ENCODE results near the gene PARVG.
"Not testable (repeated sequence)": the region's sequence is repeated elsewhere in the genome, so short reads cannot be mapped to it uniquely, and the experiment has no call there.

PARVG gene

GRCh38 chr22:44241121-44241520 is 60.4 kb downstream of the PARVG start:
- not testable (repeated sequence) for H3K36me3 ChIP-seq (ENCODE audit: insufficient read depth, low read length); H3K9ac ChIP-seq (ENCODE audit: low read length); H3K4me1 ChIP-seq (ENCODE audit: insufficient read depth, low read length); H3K27ac ChIP-seq (ENCODE audit: low read depth, low read length); H3K4me3 ChIP-seq (ENCODE audit: low read depth in 1 of 2, low read length in 2 of 2); H3K9me3 ChIP-seq (ENCODE audit: low read length); H3K27me3 ChIP-seq (ENCODE audit: control insufficient read depth in 1 of 2, insufficient read depth in 2 of 2, low read length in 2 of 2)

DNA sequence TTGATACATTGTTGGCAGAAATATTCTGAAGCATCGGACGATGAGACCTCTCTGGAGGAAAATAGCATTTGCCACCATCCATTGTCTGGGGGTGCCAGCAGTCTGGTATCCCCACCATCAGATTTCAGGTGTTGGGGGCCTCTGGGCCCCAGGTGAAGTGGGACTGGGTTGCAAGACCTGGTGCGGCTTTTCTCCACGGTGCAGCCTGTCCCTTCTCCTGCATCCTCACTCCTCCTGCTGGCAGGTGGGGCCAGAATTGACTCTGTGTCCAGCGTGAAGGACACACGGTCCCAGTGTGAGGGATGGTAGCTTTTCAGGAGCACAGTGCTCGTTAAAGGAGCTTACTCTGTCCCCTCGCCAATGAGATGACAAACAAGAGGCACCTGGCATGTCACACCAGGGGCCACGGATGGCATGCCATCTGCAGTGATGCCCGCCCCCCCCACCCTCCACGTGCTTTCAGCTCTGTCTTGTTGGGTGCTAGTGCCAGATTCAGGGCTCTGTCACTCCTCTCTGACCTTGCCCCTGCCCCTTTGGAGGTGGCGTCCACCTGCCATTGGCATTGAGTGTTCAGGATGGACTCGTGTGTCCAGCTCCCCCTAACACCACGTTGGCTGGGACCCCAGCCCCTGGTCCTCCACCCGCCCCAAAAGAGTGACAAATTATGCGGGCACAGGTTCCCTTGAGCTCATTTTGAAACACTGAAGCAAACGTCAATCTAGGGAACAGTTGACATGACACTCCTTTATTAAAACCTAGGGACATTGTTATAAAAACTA is 62.4 kb downstream of the PARVG start:
- Histone ChIP-seq H3K9me3 (ENCODE audit: low read length) (no peaks in the 10 kb centered on the region), H3K9ac (ENCODE audit: low read length) (no peak overlapping the region)

DNA sequence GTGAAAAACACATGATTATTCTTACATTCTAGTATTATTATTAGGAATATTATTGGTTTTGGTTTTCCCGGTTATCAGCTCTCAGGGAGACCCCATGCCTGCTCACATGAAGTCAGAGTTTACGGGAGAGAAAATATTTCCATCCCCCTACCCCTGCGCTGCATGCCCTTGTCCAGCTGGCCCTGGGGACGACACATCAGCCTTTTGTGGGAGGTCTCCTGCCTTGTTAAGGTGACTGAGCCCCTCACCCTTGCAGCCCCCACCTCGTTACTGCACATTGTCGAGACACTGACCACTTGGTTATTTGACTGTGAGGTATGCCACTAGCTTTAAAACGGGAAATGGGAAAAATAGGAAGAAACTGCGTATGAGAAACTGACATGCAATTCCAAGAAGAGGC is 63.0 kb downstream of the PARVG start:
- H3K9ac ChIP-seq (ENCODE audit: low read length): no peak overlapping the region
- no peaks in the 10 kb centered on the region for H3K36me3 ChIP-seq (ENCODE audit: insufficient read depth, low read length)
- no peak overlapping the region for H3K27ac ChIP-seq (ENCODE audit: low read depth, low read length)
- H3K4me3 ChIP-seq (ENCODE audit: low read depth in 1 of 2, low read length in 2 of 2): no peak overlapping the region
- H3K4me1 ChIP-seq (ENCODE audit: insufficient read depth, low read length): no peaks in the 10 kb centered on the region
- no peaks in the 10 kb centered on the region for H3K9me3 ChIP-seq (ENCODE audit: low read length)
- H3K27me3 ChIP-seq (ENCODE audit: control insufficient read depth in 1 of 2, insufficient read depth in 2 of 2, low read length in 2 of 2): no peaks in the 10 kb centered on the region

More for the DNA sequence above, 62.4 kb downstream of the PARVG start:
- Histone ChIP-seq H3K36me3 (ENCODE audit: insufficient read depth, low read length) (no peaks in the 10 kb centered on the region), H3K27me3 (ENCODE audit: control insufficient read depth in 1 of 2, insufficient read depth in 2 of 2, low read length in 2 of 2) (no peaks in the 10 kb centered on the region), H3K27ac (ENCODE audit: low read depth, low read length) (no peak overlapping the region), H3K4me3 (ENCODE audit: low read depth in 1 of 2, low read length in 2 of 2) (no peak overlapping the region), H3K4me1 (ENCODE audit: insufficient read depth, low read length) (no peaks in the 10 kb centered on the region)

- H3K4me1 ChIP-seq (ENCODE audit: insufficient read depth, low read length): no peaks in the 10 kb centered on the region
Measured at GRCh38 chr22:44244265-44244822, 63.6 kb downstream of the PARVG start.

GRCh38 chr22:44245438-44245837 is 64.7 kb downstream of the PARVG start:
- Histone ChIP-seq H3K4me3 (ENCODE audit: low read depth in 1 of 2, low read length in 2 of 2) (no peak overlapping the region), H3K27me3 (ENCODE audit: control insufficient read depth in 1 of 2, insufficient read depth in 2 of 2, low read length in 2 of 2) (no peaks in the 10 kb centered on the region), H3K9me3 (ENCODE audit: low read length) (no peaks in the 10 kb centered on the region), H3K36me3 (ENCODE audit: insufficient read depth, low read length) (no peaks in the 10 kb centered on the region), H3K4me1 (ENCODE audit: insufficient read depth, low read length) (no peaks in the 10 kb centered on the region), H3K27ac (ENCODE audit: low read depth, low read length) (no peak overlapping the region), H3K9ac (ENCODE audit: low read length) (no peak overlapping the region)

More at GRCh38 chr22:44244265-44244822, 63.6 kb downstream of the PARVG start:
- Histone ChIP-seq H3K4me3 (ENCODE audit: low read depth in 1 of 2, low read length in 2 of 2) (no peak overlapping the region), H3K27ac (ENCODE audit: low read depth, low read length) (no peak overlapping the region), H3K9me3 (ENCODE audit: low read length) (no peaks in the 10 kb centered on the region), H3K9ac (ENCODE audit: low read length) (no peak overlapping the region), H3K27me3 (ENCODE audit: control insufficient read depth in 1 of 2, insufficient read depth in 2 of 2, low read length in 2 of 2) (no peaks in the 10 kb centered on the region), H3K36me3 (ENCODE audit: insufficient read depth, low read length) (no peaks in the 10 kb centered on the region)

DNA sequence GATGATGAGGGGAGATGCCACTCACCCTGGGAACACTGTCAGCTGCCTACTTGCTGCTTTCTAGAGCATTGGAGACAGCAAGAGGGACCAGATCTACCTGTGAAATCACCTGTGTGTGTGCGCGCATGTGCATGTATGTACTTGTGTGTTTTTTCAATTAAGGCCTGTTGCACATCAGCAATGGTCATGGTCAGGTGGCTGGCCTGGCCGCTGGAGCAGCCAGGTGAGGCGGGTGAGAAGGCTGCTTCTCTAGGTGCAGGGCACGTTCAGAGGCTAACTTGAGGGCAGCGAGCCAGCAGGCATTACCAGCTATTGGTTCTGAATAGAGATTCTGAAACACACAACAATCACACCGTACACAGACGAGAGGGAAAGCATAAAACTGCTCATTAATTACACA is 65.1 kb downstream of the PARVG start:
- H3K9me3 ChIP-seq (ENCODE audit: low read length): no peaks in the 10 kb centered on the region
- no peaks in the 10 kb centered on the region for H3K27me3 ChIP-seq (ENCODE audit: control insufficient read depth in 1 of 2, insufficient read depth in 2 of 2, low read length in 2 of 2)
- no peaks in the 10 kb centered on the region for H3K36me3 ChIP-seq (ENCODE audit: insufficient read depth, low read length)
- no peak overlapping the region for H3K27ac ChIP-seq (ENCODE audit: low read depth, low read length)
- no peaks in the 10 kb centered on the region for H3K4me1 ChIP-seq (ENCODE audit: insufficient read depth, low read length)
- no peak overlapping the region for H3K9ac ChIP-seq (ENCODE audit: low read length)
- H3K4me3 ChIP-seq (ENCODE audit: low read depth in 1 of 2, low read length in 2 of 2): no peak overlapping the region

- no peak overlapping the region for H3K27ac ChIP-seq (ENCODE audit: low read depth, low read length)
- no peaks in the 10 kb centered on the region for H3K4me1 ChIP-seq (ENCODE audit: insufficient read depth, low read length)
- no peaks in the 10 kb centered on the region for H3K27me3 ChIP-seq (ENCODE audit: control insufficient read depth in 1 of 2, insufficient read depth in 2 of 2, low read length in 2 of 2)
- H3K4me3 ChIP-seq (ENCODE audit: low read depth in 1 of 2, low read length in 2 of 2): no peak overlapping the region
- no peak overlapping the region for H3K9ac ChIP-seq (ENCODE audit: low read length)
- no peaks in the 10 kb centered on the region for H3K9me3 ChIP-seq (ENCODE audit: low read length)
- no peaks in the 10 kb centered on the region for H3K36me3 ChIP-seq (ENCODE audit: insufficient read depth, low read length)
Measured at GRCh38 chr22:44246615-44247326, 66.0 kb downstream of the PARVG start.

DNA sequence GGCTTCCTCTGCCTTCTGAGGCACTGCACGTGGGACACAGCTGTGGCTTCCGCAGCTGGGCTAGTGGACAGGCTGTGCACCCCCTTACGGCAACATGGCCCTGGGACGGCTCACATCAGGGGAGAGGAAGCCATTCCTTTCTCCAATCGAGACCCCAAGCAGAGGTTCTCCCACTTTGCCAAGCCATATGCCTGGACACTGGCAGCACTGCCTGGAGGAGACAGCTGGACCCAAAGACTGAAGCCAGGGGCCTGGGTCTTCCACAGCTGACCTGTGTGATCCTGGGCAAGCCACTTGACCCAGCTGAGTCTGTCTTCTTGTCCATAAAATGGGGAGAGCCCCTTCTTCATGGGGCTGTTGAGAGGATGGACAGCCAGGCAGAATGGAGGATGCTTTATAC is 66.6 kb downstream of the PARVG start:
- no peak overlapping the region for H3K27ac ChIP-seq (ENCODE audit: low read depth, low read length)
- H3K4me1 ChIP-seq (ENCODE audit: insufficient read depth, low read length): no peaks in the 10 kb centered on the region
- no peaks in the 10 kb centered on the region for H3K36me3 ChIP-seq (ENCODE audit: insufficient read depth, low read length)
- no peak overlapping the region for H3K4me3 ChIP-seq (ENCODE audit: low read depth in 1 of 2, low read length in 2 of 2)
- H3K27me3 ChIP-seq (ENCODE audit: control insufficient read depth in 1 of 2, insufficient read depth in 2 of 2, low read length in 2 of 2): no peaks in the 10 kb centered on the region
- H3K9ac ChIP-seq (ENCODE audit: low read length): no peak overlapping the region
- no peaks in the 10 kb centered on the region for H3K9me3 ChIP-seq (ENCODE audit: low read length)

DNA sequence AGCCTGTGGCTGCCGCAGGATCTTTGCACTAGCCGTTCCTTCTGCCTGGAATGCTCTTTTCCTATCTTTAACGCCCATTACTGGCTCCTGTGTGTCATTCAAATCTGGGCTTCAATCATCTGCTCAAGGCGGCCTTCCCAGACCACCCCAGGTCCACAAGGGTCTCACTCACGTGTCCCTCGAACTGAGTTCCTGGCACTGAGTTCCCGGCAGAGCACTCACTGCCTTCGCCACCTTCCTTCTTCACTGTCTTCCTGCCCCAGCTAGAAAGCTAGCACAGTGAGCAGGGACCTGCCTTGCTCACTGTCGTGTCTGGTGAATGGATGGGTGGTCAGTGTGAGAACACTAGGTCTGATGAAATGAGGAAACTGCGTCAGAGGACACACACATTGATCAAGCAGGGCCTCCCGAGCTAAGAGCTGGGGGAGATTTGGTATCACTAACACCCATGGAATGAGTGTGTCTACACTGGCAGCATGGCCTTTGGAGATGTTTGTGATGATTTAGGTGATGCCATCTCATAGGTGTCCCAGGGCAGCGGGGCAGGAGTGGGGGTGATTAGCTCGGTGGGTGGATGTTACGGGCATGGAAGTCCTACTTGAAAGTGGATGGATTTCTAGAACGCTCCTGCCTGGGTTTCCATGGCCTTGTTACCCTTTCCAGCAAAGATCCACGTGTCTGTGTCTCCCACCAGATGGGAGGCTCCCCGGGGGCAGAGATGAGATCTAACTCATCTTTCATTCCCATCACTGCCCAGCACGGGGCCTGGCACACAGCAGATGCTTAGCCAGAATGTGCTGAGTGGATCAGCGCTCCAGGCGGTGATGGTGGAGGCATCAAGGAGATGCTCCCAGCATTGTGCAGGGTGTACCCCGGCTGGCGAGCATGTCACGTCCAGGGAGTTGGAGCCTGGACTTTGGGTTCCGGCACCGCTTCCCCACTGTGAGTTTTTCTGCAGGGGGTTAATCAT is 67.5 kb downstream of the PARVG start:
- no peak overlapping the region for H3K9ac ChIP-seq (ENCODE audit: low read length)
- no peaks in the 10 kb centered on the region for H3K27me3 ChIP-seq (ENCODE audit: control insufficient read depth in 1 of 2, insufficient read depth in 2 of 2, low read length in 2 of 2)
- no peaks in the 10 kb centered on the region for H3K4me1 ChIP-seq (ENCODE audit: insufficient read depth, low read length)
- H3K27ac ChIP-seq (ENCODE audit: low read depth, low read length): no peak overlapping the region
- no peak overlapping the region for H3K4me3 ChIP-seq (ENCODE audit: low read depth in 1 of 2, low read length in 2 of 2)
- no peaks in the 10 kb centered on the region for H3K9me3 ChIP-seq (ENCODE audit: low read length)
- no peaks in the 10 kb centered on the region for H3K36me3 ChIP-seq (ENCODE audit: insufficient read depth, low read length)

DNA sequence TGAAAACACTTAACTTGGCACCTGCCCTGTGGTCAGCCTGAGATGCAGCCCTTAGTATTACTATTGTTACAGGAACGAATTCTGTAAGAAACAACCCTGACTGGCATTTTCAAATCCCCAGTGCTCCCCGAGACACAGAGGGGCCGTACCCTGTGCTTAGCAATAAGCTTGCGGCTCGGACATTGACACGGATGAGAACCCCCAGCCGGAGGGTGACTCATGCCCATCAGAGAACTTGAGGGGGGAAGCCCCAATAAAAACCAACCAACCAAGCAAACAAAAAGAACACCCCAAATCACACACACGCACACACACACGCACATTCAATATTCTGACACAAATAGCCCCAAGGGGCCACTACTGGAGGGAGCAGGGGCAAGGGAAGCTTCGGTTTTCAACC is 68.2 kb downstream of the PARVG start:
- Histone ChIP-seq H3K9ac (ENCODE audit: low read length) (no peak overlapping the region), H3K36me3 (ENCODE audit: insufficient read depth, low read length) (no peaks in the 10 kb centered on the region), H3K4me1 (ENCODE audit: insufficient read depth, low read length) (no peaks in the 10 kb centered on the region), H3K27ac (ENCODE audit: low read depth, low read length) (no peak overlapping the region), H3K27me3 (ENCODE audit: control insufficient read depth in 1 of 2, insufficient read depth in 2 of 2, low read length in 2 of 2) (no peaks in the 10 kb centered on the region), H3K9me3 (ENCODE audit: low read length) (no peaks in the 10 kb centered on the region), H3K4me3 (ENCODE audit: low read depth in 1 of 2, low read length in 2 of 2) (no peak overlapping the region)
